ENCODE measurements around the gene BBS5. TPM values are rescaled to one million over a fixed set of nuclear protein-coding genes. Genes with fewer than 3 reads are reported as not detected.

Gene BBS5
- polyA plus RNA-seq, 2 of the 4 experiments (the other 2 are of a cell fraction): 1.7 to 5.3 TPM

DNA sequence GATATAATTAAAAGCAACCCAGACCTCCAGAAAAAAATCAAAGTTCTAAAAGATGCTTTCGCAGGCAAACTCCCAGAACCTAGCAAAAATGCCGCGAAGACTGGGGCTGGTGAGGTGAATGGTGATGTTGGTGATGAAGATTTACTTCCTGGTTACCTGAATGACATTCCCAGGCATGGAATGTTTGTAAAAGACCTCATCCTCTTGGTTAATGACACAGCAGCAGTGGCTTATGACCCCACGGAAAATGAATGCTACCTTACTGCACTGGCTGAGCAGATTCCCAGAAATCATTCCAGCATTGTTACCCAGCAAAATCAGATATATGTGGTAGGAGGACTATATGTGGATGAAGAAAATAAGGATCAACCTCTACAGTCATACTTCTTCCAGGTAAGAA, 31.2 kb downstream of the BBS5 start:
- 94% methylated on average over 4 of the region's 4 CpGs for WGBS (ENCODE audit: missing lambda C conversion rate)
- Histone ChIP-seq H3K4me3 (no peak overlapping the region), H3K4me1 (peaks cover 34% of the 10 kb centered on the region), H3K4me2 (no peak overlapping the region), H3K9me3 (no peaks in the 10 kb centered on the region), H3K27ac (no peak overlapping the region)
- POLR2A ChIA-PET: no interaction called here
- ATAC-seq (no peak), DNase-seq (ENCODE audit: low read depth in 1 of 2, low spot score in 1 of 2) (no peak), FAIRE-seq (no peak)
- CTCF ChIA-PET: no interaction called here
- TF ChIP-seq HDAC2 (IDR thresholded peaks at IDR 0.05) (no peak), TFCP2L1 (CRISPR knock-in tag; IDR thresholded peaks at IDR 0.05) (no peak), CHD4 (IDR thresholded peaks at IDR 0.05; ENCODE audit: borderline replicate concordance) (no peak), HOXB5 (CRISPR knock-in tag; IDR thresholded peaks at IDR 0.05) (no peak), PBX3 (IDR thresholded peaks at IDR 0.05) (no peak), ZSCAN20 (CRISPR knock-in tag; IDR thresholded peaks at IDR 0.05) (no peak), MAX (IDR thresholded peaks at IDR 0.05) (no peak), RFX5 (IDR thresholded peaks at IDR 0.05) (no peak), FOSL2 (IDR thresholded peaks at IDR 0.05) (no peak), FOSL2 (CRISPR knock-in tag; IDR thresholded peaks at IDR 0.05) (no peak)
- TF ChIP-seq, protein P1, sequence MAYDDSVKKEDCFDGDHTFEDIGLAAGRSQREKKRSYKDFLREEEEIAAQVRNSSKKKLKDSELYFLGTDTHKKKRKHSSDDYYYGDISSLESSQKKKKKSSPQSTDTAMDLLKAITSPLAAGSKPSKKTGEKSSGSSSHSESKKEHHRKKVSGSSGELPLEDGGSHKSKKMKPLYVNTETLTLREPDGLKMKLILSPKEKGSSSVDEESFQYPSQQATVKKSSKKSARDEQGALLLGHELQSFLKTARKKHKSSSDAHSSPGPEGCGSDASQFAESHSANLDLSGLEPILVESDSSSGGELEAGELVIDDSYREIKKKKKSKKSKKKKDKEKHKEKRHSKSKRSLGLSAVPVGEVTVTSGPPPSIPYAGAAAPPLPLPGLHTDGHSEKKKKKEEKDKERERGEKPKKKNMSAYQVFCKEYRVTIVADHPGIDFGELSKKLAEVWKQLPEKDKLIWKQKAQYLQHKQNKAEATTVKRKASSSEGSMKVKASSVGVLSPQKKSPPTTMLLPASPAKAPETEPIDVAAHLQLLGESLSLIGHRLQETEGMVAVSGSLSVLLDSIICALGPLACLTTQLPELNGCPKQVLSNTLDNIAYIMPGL (CRISPR knock-in tag; IDR thresholded peaks at IDR 0.05; ENCODE audit: borderline replicate concordance): no peak
- TF ChIP-seq, protein P2, sequence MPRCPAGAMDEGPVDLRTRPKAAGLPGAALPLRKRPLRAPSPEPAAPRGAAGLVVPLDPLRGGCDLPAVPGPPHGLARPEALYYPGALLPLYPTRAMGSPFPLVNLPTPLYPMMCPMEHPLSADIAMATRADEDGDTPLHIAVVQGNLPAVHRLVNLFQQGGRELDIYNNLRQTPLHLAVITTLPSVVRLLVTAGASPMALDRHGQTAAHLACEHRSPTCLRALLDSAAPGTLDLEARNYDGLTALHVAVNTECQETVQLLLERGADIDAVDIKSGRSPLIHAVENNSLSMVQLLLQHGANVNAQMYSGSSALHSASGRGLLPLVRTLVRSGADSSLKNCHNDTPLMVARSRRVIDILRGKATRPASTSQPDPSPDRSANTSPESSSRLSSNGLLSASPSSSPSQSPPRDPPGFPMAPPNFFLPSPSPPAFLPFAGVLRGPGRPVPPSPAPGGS (IDR thresholded peaks at IDR 0.05): no peak

DNA sequence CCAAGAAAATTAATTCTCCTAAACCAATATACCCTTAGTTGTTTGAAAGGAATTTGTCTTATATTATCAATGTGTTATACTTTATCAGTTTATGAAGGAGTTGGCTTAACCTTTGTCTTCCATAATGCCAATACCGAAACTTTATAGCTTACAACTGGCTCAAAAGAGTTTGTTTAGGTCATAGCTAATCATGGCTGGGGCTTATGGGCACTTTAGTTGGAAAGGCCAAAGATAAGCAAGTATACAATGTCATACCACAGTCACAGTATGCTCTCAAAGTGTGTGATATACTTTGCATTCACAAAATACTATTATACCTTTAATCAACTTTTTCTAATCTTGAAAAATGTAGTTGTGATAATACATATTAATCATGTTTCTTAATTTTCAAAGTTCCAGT, 32.5 kb downstream of the BBS5 start:
- POLR2A ChIA-PET: no interaction called here
- WGBS (ENCODE audit: missing lambda C conversion rate): 94% methylated on average over 1 of the region's 1 CpG
- Histone ChIP-seq H3K4me1 (peaks cover 33% of the 10 kb centered on the region), H3K27ac (no peak overlapping the region), H3K4me2 (peak overlapping the region; percentile 46; the same call in 2 of the 3 replicates), H3K4me3 (no peak overlapping the region), H3K9me3 (no peaks in the 10 kb centered on the region)
- ATAC-seq (no peak), DNase-seq (ENCODE audit: low read depth in 1 of 2, low spot score in 1 of 2) (no peak), FAIRE-seq (no peak)
- CTCF ChIA-PET: interaction anchor here (0.9 kb wide), 1 partner anchor 32 kb away, joined by 3 read pairs; the partner anchor contains the start of gene BBS5
- TF ChIP-seq, protein P3, sequence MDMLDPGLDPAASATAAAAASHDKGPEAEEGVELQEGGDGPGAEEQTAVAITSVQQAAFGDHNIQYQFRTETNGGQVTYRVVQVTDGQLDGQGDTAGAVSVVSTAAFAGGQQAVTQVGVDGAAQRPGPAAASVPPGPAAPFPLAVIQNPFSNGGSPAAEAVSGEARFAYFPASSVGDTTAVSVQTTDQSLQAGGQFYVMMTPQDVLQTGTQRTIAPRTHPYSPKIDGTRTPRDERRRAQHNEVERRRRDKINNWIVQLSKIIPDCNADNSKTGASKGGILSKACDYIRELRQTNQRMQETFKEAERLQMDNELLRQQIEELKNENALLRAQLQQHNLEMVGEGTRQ (IDR thresholded peaks at IDR 0.05): no peak
- no peak for TF ChIP-seq ESRRA (IDR thresholded peaks at IDR 0.05; ENCODE audit: borderline replicate concordance, low read length)
- TF ChIP-seq EHMT2 (IDR thresholded peaks at IDR 0.05; ENCODE audit: low read depth): no peak
- no peak for TF ChIP-seq RCOR1 (IDR thresholded peaks at IDR 0.05; ENCODE audit: low read depth, low read length)
- TF ChIP-seq CBX2 (IDR thresholded peaks at IDR 0.05; ENCODE audit: borderline replicate concordance, low read depth): no peak
- no peak for TF ChIP-seq SMC3 (IDR thresholded peaks at IDR 0.05)
- TF ChIP-seq, protein P4, sequence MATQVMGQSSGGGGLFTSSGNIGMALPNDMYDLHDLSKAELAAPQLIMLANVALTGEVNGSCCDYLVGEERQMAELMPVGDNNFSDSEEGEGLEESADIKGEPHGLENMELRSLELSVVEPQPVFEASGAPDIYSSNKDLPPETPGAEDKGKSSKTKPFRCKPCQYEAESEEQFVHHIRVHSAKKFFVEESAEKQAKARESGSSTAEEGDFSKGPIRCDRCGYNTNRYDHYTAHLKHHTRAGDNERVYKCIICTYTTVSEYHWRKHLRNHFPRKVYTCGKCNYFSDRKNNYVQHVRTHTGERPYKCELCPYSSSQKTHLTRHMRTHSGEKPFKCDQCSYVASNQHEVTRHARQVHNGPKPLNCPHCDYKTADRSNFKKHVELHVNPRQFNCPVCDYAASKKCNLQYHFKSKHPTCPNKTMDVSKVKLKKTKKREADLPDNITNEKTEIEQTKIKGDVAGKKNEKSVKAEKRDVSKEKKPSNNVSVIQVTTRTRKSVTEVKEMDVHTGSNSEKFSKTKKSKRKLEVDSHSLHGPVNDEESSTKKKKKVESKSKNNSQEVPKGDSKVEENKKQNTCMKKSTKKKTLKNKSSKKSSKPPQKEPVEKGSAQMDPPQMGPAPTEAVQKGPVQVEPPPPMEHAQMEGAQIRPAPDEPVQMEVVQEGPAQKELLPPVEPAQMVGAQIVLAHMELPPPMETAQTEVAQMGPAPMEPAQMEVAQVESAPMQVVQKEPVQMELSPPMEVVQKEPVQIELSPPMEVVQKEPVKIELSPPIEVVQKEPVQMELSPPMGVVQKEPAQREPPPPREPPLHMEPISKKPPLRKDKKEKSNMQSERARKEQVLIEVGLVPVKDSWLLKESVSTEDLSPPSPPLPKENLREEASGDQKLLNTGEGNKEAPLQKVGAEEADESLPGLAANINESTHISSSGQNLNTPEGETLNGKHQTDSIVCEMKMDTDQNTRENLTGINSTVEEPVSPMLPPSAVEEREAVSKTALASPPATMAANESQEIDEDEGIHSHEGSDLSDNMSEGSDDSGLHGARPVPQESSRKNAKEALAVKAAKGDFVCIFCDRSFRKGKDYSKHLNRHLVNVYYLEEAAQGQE (IDR thresholded peaks at IDR 0.05): no peak
- TF ChIP-seq HEYL (CRISPR knock-in tag; IDR thresholded peaks at IDR 0.05): no peak
- TF ChIP-seq FOSL2 (IDR thresholded peaks at IDR 0.05): no peak
- no peak for TF ChIP-seq FOSL2 (CRISPR knock-in tag; IDR thresholded peaks at IDR 0.05)
- no peak for TF ChIP-seq RFX5 (IDR thresholded peaks at IDR 0.05)
- no peak for TF ChIP-seq HOXA7 (CRISPR knock-in tag; IDR thresholded peaks at IDR 0.05)
- TF ChIP-seq RAD21 (conservative IDR thresholded peaks at IDR 0.05 in 1 of 2, IDR thresholded peaks at IDR 0.05 in 1 of 2): no peak
- TF ChIP-seq HDAC2 (IDR thresholded peaks at IDR 0.05): no peak
- TF ChIP-seq MAZ (IDR thresholded peaks at IDR 0.05; ENCODE audit: borderline replicate concordance, low read depth, low read length): no peak
- TF ChIP-seq EP300 (IDR thresholded peaks at IDR 0.05): no peak
- TF ChIP-seq KDM5A (IDR thresholded peaks at IDR 0.05): no peak
- no peak for TF ChIP-seq CEBPB (IDR thresholded peaks at IDR 0.05)
- no peak for TF ChIP-seq ZNF302 (CRISPR knock-in tag; IDR thresholded peaks at IDR 0.05)
